HG03175 (cell line): Measurements from ENCODE around the gene HSPG2.

Experiments
- ATAC-seq: cut with Tn5 transposase; IDR thresholded peaks from one replicate; pipeline ENCODE4 v1.9.1; 2021; ENCODE audit warnings: mild to moderate bottlenecking, moderate library complexity; ENCODE audit not compliant: unreplicated experiment

The HSPG2 gene

GRCh38 chr1:21884456-21885235, 52.5 kb downstream of the HSPG2 start:
- ATAC-seq, result no peak

GRCh38 chr1:21882721-21883415, 54.2 kb downstream of the HSPG2 start:
- no peak for ATAC-seq

- ATAC-seq, result no peak
These were observed 55.9 kb downstream of the HSPG2 start for GRCh38 chr1:21881250-21881649.

- no peak for ATAC-seq
These were observed 56.5 kb downstream of the HSPG2 start for GRCh38 chr1:21880619-21880970.

DNA sequence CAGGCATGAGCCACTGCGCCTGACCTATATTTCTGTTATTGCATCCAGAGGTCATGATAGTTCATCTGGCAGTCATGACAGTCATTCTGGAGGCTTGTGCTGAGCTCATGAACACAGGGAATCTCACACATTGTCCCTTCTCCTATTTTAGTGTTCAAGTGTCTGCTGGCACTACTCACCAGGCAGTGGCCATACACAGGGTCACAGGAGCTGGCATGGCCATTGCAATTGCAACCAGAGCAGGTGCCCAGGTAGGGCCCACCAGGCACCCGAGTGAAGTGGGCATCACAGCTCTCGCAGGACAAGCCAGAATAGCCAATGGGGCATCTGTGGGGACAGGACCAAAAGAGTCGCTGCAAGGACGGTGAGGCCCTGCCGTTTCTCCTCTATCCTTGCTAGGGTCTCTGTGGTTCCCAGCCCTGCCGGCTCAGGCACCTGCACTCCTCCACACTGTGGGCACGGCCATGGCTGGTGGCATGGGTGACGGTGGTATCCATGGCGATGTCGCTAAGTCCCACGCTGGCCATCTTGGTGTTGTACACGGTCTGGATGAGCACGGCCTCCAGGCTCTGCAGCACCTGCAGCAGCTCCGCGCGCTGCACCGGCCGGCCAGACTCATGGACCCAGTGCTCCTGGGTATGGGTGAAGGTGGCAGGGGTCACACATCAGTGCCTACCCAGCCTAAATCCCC, 57.0 kb downstream of the HSPG2 start:
- no peak for ATAC-seq

- ATAC-seq, result no peak
These were observed 58.2 kb downstream of the HSPG2 start for GRCh38 chr1:21878840-21879478.

- no peak for ATAC-seq
These were observed 58.9 kb downstream of the HSPG2 start for GRCh38 chr1:21878009-21878773.

DNA sequence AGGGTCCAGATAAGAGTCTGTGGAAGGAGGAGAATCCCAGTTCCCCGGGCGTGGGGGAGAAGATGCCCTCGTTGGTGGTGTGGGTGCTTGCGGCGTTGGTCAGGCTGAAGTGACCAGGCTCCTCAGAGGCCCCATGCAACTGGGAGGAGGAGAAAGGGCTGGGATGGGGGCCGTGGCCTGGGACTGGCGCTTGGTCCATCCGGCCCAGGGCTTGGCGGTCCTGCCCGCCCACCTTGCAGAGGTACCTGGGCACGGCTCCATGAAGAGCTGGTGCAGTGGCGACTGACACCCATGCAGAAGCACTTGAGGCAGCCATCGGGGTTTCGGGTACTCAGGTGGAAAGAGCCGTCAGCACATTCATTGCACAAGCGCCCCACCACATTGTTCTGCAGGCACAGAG, 60.8 kb downstream of the HSPG2 start:
- ATAC-seq, result no peak

- ATAC-seq, result no peak
These were observed 61.5 kb downstream of the HSPG2 start for GRCh38 chr1:21875621-21876063.

- no peak for ATAC-seq
These were observed 62.1 kb downstream of the HSPG2 start for GRCh38 chr1:21874778-21875547.

DNA sequence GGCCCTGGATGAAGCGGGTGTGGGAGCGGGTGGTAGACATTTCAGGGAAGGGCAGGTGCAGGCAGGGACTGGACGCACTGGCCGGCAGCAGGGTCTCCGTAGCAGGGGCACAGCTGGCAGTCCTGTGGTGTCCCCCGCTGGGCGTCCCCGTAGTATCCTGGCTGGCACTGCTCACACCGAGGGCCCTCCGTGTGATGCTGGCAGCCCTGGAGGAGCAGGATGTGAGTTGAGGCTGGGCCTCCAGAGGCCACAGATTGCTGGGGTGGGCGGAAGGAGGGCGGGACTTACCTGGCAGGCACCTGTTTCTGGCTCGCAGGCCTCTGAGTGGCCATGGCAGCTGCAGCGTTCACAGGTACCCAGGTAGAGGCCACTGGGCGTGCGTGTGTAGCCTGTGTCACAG, 62.8 kb downstream of the HSPG2 start:
- no peak for ATAC-seq

DNA sequence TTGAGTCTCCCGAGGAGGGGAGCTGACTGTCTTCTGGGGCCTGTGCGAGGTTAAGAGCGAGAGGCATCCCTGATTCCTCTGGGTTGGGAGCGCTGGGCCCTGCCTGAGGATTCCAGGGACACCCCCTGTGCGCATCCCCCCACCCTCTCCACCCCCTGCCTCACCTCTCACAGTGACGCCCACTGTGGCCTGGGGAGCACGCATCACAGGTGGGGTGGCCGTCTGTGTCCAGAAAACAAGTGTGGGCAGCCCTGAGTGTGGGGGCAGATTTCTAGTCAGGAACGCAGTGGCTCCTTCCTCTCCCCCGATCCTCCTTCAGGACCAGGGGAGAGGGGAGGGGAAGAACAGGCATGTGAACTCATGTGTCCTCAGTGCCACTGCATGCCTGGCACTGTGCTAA, 63.3 kb downstream of the HSPG2 start:
- ATAC-seq, result no peak

- ATAC-seq, result no peak
These were observed 63.9 kb downstream of the HSPG2 start for GRCh38 chr1:21873174-21873573.

- ATAC-seq, result no peak
These were observed 64.5 kb downstream of the HSPG2 start for GRCh38 chr1:21872445-21873079.

GRCh38 chr1:21871943-21872342, 65.2 kb downstream of the HSPG2 start:
- no peak for ATAC-seq

- ATAC-seq, result no peak
These were observed 66.5 kb downstream of the HSPG2 start for GRCh38 chr1:21870611-21871010.

DNA sequence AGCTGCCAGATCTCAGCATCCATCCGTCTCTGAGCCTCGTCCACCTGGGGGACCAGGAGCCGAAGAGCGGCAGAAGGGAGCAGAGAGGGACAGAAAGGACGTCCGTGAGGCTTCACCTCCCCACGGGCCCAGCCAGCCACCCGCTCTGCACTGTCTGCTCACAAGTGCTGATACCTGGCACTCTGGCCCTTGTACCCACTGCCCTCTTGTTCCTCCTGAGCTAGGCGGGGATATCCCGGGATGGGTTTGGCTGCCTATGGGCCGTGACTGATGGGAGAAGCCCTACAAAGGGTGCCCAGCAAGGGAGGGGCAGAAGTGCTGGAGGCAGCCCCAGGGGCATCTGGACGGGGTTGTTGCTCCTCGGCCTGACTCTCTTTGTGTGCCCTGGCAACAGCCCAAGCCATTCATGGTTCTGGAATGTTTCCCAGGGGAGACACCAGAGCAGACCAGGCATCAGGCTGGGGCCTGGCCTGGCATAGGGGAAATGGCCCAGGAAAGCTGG, 67.4 kb downstream of the HSPG2 start:
- ATAC-seq, result no peak

- ATAC-seq, result no peak
These were observed 68.1 kb downstream of the HSPG2 start for GRCh38 chr1:21868941-21869454.

GRCh38 chr1:21868482-21868881, 68.6 kb downstream of the HSPG2 start:
- no peak for ATAC-seq
